ENCODE measurements around the gene IGF1R. TPM values are rescaled to one million over a fixed set of nuclear protein-coding genes. Genes with fewer than 3 reads are reported as not detected.

IGF1R gene
- total and polyA plus RNA-seq, 2 donors (not counting 3 experiments of a cell fraction or from before 2014, with no cell fraction given), result 16.1 to 59.1 TPM

DNA sequence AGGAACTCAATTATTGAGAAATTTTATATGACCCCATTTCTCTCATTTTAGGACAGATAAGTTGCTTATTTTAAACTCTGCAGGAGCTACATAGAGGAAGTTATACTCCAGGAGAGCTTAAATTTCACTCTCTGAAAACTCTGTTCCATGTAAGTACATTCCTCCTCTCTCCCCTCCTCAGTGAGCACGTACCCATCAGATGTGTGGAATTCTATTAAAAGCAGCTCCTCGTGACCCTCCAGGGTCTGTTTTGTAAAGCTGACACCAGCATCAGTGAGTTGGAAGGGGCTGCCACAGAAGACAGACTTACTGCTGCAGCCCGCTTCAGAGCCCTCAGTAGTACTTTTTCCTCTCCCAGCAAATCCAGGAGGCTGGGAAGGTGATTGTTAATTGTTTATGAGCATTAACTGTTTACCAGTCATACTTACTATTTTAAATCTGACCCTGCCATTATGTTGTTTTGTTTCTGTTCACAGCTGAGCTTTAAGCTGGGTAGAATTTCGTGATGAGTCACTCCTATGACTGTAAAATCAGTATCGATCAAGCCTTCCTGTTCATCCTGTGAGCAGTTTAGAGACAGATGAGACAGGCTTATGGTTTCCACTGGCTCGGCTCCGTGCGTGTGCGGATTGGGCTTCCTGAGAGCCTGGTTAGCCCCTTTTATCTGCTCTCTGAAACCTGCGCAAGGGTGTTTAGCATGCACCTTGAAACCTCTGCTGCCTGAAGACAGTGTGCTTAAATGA, 20.4 kb downstream of the IGF1R start:
- peak overlapping the region; percentile 41 for H3K4me2 ChIP-seq (ENCODE audit: insufficient read depth, low read length)
- POLR2A ChIA-PET, result no interaction called here
- peaks cover 37% of the 10 kb centered on the region for H3K79me2 ChIP-seq (ENCODE audit: control insufficient read depth, insufficient read depth, low read length)
- H3K9me3 ChIP-seq (replicated peaks; ENCODE audit: control insufficient read depth, insufficient read depth, low read length), result no peaks in the 10 kb centered on the region
- intact Hi-C loops (cut with micrococcal nuclease), result no loop called here
- no peaks in the 10 kb centered on the region for H3K27me3 ChIP-seq (ENCODE audit: control insufficient read depth in 2 of 2, insufficient read depth in 2 of 2, low read length in 2 of 2)
- peak; percentile 86 for FAIRE-seq
- dilution Hi-C loops (cut with MboI; ENCODE audit: extremely low pct_ligation_motif_present, low sequenced_read_pairs), result loop anchor here (25.0 kb wide), 1 partner anchor 219 kb away; no protein-coding TSS in a partner anchor
- H2AFZ ChIP-seq (ENCODE audit: low read depth, low read length), result no peak overlapping the region
- CTCF ChIA-PET, result interaction anchor here (1.0 to 2.0 kb wide), 3 partner anchors 10 to 408 kb away, joined by 3 to 17 read pairs (median 6); no protein-coding TSS in a partner anchor
- TF ChIP-seq, protein P1, sequence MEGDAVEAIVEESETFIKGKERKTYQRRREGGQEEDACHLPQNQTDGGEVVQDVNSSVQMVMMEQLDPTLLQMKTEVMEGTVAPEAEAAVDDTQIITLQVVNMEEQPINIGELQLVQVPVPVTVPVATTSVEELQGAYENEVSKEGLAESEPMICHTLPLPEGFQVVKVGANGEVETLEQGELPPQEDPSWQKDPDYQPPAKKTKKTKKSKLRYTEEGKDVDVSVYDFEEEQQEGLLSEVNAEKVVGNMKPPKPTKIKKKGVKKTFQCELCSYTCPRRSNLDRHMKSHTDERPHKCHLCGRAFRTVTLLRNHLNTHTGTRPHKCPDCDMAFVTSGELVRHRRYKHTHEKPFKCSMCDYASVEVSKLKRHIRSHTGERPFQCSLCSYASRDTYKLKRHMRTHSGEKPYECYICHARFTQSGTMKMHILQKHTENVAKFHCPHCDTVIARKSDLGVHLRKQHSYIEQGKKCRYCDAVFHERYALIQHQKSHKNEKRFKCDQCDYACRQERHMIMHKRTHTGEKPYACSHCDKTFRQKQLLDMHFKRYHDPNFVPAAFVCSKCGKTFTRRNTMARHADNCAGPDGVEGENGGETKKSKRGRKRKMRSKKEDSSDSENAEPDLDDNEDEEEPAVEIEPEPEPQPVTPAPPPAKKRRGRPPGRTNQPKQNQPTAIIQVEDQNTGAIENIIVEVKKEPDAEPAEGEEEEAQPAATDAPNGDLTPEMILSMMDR (IDR thresholded peaks at IDR 0.05; ENCODE audit: extremely low read depth in 1 of 2, insufficient read depth in 1 of 2, low read depth in 1 of 2, low read length in 2 of 2), result no peak
- TF ChIP-seq POLR2AphosphoS5 (IDR thresholded peaks at IDR 0.05; ENCODE audit: insufficient read depth, low read depth, low read length), result no peak
- TF ChIP-seq, protein P2, sequence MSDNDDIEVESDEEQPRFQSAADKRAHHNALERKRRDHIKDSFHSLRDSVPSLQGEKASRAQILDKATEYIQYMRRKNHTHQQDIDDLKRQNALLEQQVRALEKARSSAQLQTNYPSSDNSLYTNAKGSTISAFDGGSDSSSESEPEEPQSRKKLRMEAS (IDR thresholded peaks at IDR 0.05; ENCODE audit: insufficient read depth, insufficient read length), result no peak
- TF ChIP-seq GATA2 (IDR thresholded peaks at IDR 0.05; ENCODE audit: insufficient read depth, insufficient read length, low read depth, low read length), result peak; percentile 59
- TF ChIP-seq MYC (IDR thresholded peaks at IDR 0.05; ENCODE audit: low read depth, low read length), result no peak
- peak; percentile 92 for TF ChIP-seq JUN (IDR thresholded peaks at IDR 0.05; ENCODE audit: borderline replicate concordance, insufficient read depth, insufficient read length, low read depth)
- peak; percentile 82 for TF ChIP-seq FOS (IDR thresholded peaks at IDR 0.05; ENCODE audit: borderline replicate concordance, insufficient read depth, low read length)
- TF ChIP-seq POLR2A (IDR thresholded peaks at IDR 0.05; ENCODE audit: low read depth, low read length), result no peak
- TF ChIP-seq EZH2 (IDR thresholded peaks at IDR 0.05; ENCODE audit: borderline replicate concordance, low read depth, low read length, severe bottlenecking), result no peak
- H3K27ac ChIP-seq (ENCODE audit: insufficient read depth, low read depth, low read length), result peak overlapping the region; percentile 64
- H3K4me1 ChIP-seq (ENCODE audit: control insufficient read depth, extremely low read depth, insufficient read depth, low read length), result peaks cover 49% of the 10 kb centered on the region
- no peaks in the 10 kb centered on the region for H3K9me1 ChIP-seq (replicated peaks; ENCODE audit: control insufficient read depth, extremely low read depth, insufficient read depth, low read length)
- peak overlapping the region; percentile 8 for H3K9ac ChIP-seq (replicated peaks; ENCODE audit: extremely low read depth, insufficient read depth, low read length)
- H3K36me3 ChIP-seq (ENCODE audit: control insufficient read depth in 2 of 2, extremely low read depth in 1 of 2, insufficient read depth in 2 of 2, low read length in 2 of 2), result no peaks in the 10 kb centered on the region
- no TSS peak for BruUV-seq (replicated peaks)
- peak overlapping the region in 1 of 3 experiments; percentile 5 for H3K4me3 ChIP-seq (replicated peaks in 1 of 3; ENCODE audit: insufficient read depth in 1 of 3, low read depth in 1 of 3, low read length in 3 of 3)
- no peaks in the 10 kb centered on the region for H4K20me1 ChIP-seq (replicated peaks; ENCODE audit: control insufficient read depth, extremely low read depth, insufficient read depth, low read length)
- DNase-seq (ENCODE audit: low read depth, low spot score), result peak; percentile 75
